Keratinocyte (primary cell): ENCODE data around the gene HYAL1.

Experiments used
- CTCF ChIP-seq, 3 experiments: IDR thresholded peaks in 1 of 3; conservative IDR thresholded peaks in 1 of 3; optimal IDR thresholded peaks in 1 of 3; 2 replicates in 2 of 3; 3 replicates in 1 of 3; pipeline versions ENCODE3 to v1.5.1; 2011; ENCODE audit warnings: low read length in 3 of 3, mild to moderate bottlenecking in 3 of 3, moderate library complexity in 2 of 3, control low read depth in 1 of 3, inconsistent platforms in 1 of 3; ENCODE audit not compliant: insufficient read depth in 2 of 3; ENCODE audit errors: extremely low read depth in 1 of 3
- EZH2 ChIP-seq: IDR thresholded peaks from one replicate; pipeline ENCODE4 v1.6.1; 2012; ENCODE audit warnings: inconsistent platforms, mild to moderate bottlenecking, low read length, moderate library complexity

DNA sequence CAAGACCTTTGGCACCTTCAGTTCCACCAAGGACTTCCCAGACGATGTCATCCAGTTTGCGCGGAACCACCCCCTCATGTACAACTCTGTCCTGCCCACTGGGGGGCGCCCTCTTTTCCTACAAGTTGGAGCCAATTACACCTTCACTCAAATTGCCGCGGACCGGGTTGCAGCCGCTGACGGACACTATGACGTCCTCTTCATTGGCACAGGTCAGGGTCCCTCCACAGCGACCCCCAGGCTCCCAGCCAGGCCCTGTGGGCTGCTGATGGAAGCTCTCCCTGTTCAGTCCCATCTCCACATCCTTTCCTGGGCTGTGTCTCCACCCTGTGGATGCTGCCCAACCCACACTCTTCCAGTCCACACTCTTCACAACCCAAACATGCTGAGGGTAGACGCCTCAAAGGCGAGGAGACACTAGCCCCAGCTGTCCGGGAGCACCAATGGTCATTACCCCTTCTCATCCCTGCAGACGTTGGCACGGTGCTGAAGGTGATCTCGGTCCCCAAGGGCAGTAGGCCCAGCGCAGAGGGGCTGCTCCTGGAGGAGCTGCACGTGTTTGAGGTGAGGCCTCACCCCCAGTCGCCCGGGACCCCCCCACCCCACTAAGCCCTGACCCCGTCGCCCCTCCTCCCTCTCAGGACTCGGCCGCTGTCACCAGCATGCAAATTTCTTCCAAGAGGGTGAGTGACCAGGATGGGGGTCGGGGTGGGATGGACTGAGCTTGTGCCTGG is 28.8 kb downstream of the HYAL1 start:
- TF ChIP-seq CTCF (optimal IDR thresholded peaks at IDR 0.05 in 1 of 3, IDR thresholded peaks at IDR 0.05 in 1 of 3, conservative IDR thresholded peaks at IDR 0.05 in 1 of 3; ENCODE audit: extremely low read depth in 1 of 3, insufficient read depth in 2 of 3, low read length in 3 of 3) = peak in 2 of 3 experiments; percentile 88 to 89
- no peak for TF ChIP-seq EZH2
